Raji (cell line): ENCODE data around the gene ITPKB.

Experiments
- POLR2A ChIP-seq: IDR thresholded peaks from 2 replicates; pipeline ENCODE4 v1.6.1; 2011; ENCODE audit warnings: low read depth, low read length, control low read depth; ENCODE audit not compliant: insufficient read depth

The ITPKB gene

GRCh38 chr1:226686440-226687425 lies 52.3 kb downstream of the ITPKB start:
- TF ChIP-seq POLR2A = no peak

GRCh38 chr1:226685196-226685820 lies 53.8 kb downstream of the ITPKB start:
- TF ChIP-seq POLR2A = no peak

- no peak for TF ChIP-seq POLR2A
These were observed 55.1 kb downstream of the ITPKB start for GRCh38 chr1:226684026-226684425.

- no peak for TF ChIP-seq POLR2A
These were observed 55.9 kb downstream of the ITPKB start for GRCh38 chr1:226682871-226683814.

GRCh38 chr1:226681652-226682493 lies 57.2 kb downstream of the ITPKB start:
- 0 out of 2 replicates have a peak, but pooled peaks have one; percentile 18 for TF ChIP-seq POLR2A

GRCh38 chr1:226680653-226681052 lies 58.4 kb downstream of the ITPKB start:
- no peak for TF ChIP-seq POLR2A

GRCh38 chr1:226679853-226680516 lies 59.1 kb downstream of the ITPKB start:
- no peak for TF ChIP-seq POLR2A

GRCh38 chr1:226679262-226679661 lies 59.8 kb downstream of the ITPKB start:
- TF ChIP-seq POLR2A = no peak

GRCh38 chr1:226678701-226679100 lies 60.4 kb downstream of the ITPKB start:
- no peak for TF ChIP-seq POLR2A

- no peak for TF ChIP-seq POLR2A
These were observed 60.8 kb downstream of the ITPKB start for GRCh38 chr1:226678251-226678650.

GRCh38 chr1:226677027-226678020 lies 61.8 kb downstream of the ITPKB start:
- no peak for TF ChIP-seq POLR2A

- no peak for TF ChIP-seq POLR2A
These were observed 62.7 kb downstream of the ITPKB start for GRCh38 chr1:226676381-226676780.
